ENCODE data around the gene ABCC1. TPM values are rescaled to one million over a fixed set of nuclear protein-coding genes. Genes with fewer than 3 reads are reported as not detected.

The ABCC1 gene
- total and polyA plus RNA-seq, 2 donors from 2014 or later, result 4.6 to 29.7 TPM

DNA sequence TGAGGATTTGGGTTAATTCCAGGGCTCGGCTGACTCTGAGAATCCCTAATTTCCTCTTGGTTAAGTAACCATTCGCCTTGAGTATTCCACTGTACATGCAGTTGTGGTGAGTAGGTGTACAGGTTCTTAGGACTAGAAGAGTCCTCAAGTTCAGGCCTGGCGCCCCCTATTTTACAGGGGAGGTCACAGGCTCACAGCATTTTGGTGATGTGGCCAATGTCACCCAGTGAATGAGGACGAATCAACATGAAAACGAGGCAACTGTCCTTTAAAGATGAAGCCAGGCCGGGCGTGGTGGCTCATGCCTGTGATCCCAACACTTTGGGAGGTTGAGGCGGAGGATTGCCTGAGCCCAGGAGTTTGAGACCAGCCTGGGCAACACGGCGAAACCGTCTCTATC, 218.5 kb downstream of the ABCC1 start:
- intact Hi-C loops (cut with DNase I), result no loop called here
- FAIRE-seq (no peak), DNase-seq (peak in 1 of 5 donors; percentile 37)

DNA sequence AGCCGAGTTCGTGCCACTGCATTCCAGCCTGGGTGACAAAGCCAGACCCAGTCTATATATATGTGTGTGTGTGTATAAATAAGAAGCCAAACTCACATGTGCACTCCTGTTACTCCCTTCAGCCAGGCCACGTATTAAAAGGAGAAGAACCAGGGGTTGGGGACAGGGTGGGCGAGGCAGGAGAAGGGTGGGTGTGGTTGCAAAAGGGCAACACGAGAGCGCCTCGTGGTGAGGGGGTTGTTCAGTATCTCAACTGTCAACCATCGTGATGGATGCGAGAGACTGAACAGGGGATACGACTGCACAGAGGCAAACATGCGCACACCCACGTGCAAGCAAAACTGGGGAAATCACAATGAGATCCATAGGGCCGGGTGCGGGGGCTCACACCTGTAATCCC, 219.0 kb downstream of the ABCC1 start:
- TF ChIP-seq, protein P1, sequence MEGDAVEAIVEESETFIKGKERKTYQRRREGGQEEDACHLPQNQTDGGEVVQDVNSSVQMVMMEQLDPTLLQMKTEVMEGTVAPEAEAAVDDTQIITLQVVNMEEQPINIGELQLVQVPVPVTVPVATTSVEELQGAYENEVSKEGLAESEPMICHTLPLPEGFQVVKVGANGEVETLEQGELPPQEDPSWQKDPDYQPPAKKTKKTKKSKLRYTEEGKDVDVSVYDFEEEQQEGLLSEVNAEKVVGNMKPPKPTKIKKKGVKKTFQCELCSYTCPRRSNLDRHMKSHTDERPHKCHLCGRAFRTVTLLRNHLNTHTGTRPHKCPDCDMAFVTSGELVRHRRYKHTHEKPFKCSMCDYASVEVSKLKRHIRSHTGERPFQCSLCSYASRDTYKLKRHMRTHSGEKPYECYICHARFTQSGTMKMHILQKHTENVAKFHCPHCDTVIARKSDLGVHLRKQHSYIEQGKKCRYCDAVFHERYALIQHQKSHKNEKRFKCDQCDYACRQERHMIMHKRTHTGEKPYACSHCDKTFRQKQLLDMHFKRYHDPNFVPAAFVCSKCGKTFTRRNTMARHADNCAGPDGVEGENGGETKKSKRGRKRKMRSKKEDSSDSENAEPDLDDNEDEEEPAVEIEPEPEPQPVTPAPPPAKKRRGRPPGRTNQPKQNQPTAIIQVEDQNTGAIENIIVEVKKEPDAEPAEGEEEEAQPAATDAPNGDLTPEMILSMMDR (IDR thresholded peaks at IDR 0.05; ENCODE audit: borderline replicate concordance, extremely low read depth, insufficient read depth), result no peak
- H3K36me3 ChIP-seq (ENCODE audit: control insufficient read depth in 2 of 3, insufficient read depth in 3 of 3, low read length in 3 of 3), result peaks cover 0 to 49% (median 16%) of the 10 kb centered on the region in 3 donors

More for the DNA sequence above, 218.5 kb downstream of the ABCC1 start:
- Histone ChIP-seq H3K27ac (ENCODE audit: low read depth in 2 of 2, low read length in 2 of 2) (no peak overlapping the region), H3K36me3 (ENCODE audit: control insufficient read depth in 2 of 3, insufficient read depth in 3 of 3, low read length in 3 of 3) (peaks cover 0 to 50% (median 17%) of the 10 kb centered on the region in 3 donors), H3K4me3 (ENCODE audit: low read length in 3 of 3) (no peak overlapping the region), H3K9ac (ENCODE audit: low read length in 3 of 3) (no peak overlapping the region), H3K9me3 (ENCODE audit: control insufficient read depth in 2 of 3, insufficient read depth in 1 of 3, low read length in 3 of 3) (no peaks in the 10 kb centered on the region), H3K27me3 (ENCODE audit: control insufficient read depth, insufficient read depth, low read length) (no peaks in the 10 kb centered on the region), H3K4me1 (ENCODE audit: control insufficient read depth in 2 of 3, insufficient read depth in 2 of 3, low read depth in 1 of 3, low read length in 3 of 3) (no peaks in the 10 kb centered on the region)
- TF ChIP-seq, protein P1 (IDR thresholded peaks at IDR 0.05; ENCODE audit: borderline replicate concordance, extremely low read depth, insufficient read depth), result no peak

GRCh38 chr16:16169615-16170014, 220.2 kb downstream of the ABCC1 start:
- intact Hi-C loops (cut with DNase I), result no loop called here
- Histone ChIP-seq H3K9me3 (ENCODE audit: control insufficient read depth in 2 of 3, insufficient read depth in 1 of 3, low read length in 3 of 3) (no peaks in the 10 kb centered on the region), H3K9ac (ENCODE audit: low read length in 3 of 3) (no peak overlapping the region), H3K4me3 (ENCODE audit: low read length in 3 of 3) (no peak overlapping the region), H3K27ac (ENCODE audit: low read depth in 2 of 2, low read length in 2 of 2) (no peak overlapping the region), H3K4me1 (ENCODE audit: control insufficient read depth in 2 of 3, insufficient read depth in 2 of 3, low read depth in 1 of 3, low read length in 3 of 3) (no peaks in the 10 kb centered on the region), H3K27me3 (ENCODE audit: control insufficient read depth, insufficient read depth, low read length) (no peaks in the 10 kb centered on the region), H3K36me3 (ENCODE audit: control insufficient read depth in 2 of 3, insufficient read depth in 3 of 3, low read length in 3 of 3) (peaks cover 0 to 42% (median 17%) of the 10 kb centered on the region in 3 donors)
- DNase-seq (peak in 1 of 5 donors; percentile 60), FAIRE-seq (no peak)
- TF ChIP-seq, protein P1 (IDR thresholded peaks at IDR 0.05; ENCODE audit: borderline replicate concordance, extremely low read depth, insufficient read depth), result no peak

More for the DNA sequence above, 219.0 kb downstream of the ABCC1 start:
- FAIRE-seq, result no peak
- Histone ChIP-seq H3K9ac (ENCODE audit: low read length in 3 of 3) (no peak overlapping the region), H3K27ac (ENCODE audit: low read depth in 2 of 2, low read length in 2 of 2) (no peak overlapping the region), H3K27me3 (ENCODE audit: control insufficient read depth, insufficient read depth, low read length) (no peaks in the 10 kb centered on the region), H3K4me3 (ENCODE audit: low read length in 3 of 3) (no peak overlapping the region), H3K9me3 (ENCODE audit: control insufficient read depth in 2 of 3, insufficient read depth in 1 of 3, low read length in 3 of 3) (no peaks in the 10 kb centered on the region), H3K4me1 (ENCODE audit: control insufficient read depth in 2 of 3, insufficient read depth in 2 of 3, low read depth in 1 of 3, low read length in 3 of 3) (no peaks in the 10 kb centered on the region)
- peak in 1 of 5 donors; percentile 52 for DNase-seq
- intact Hi-C loops (cut with DNase I), result no loop called here

Data from kidney (tissue), 14 donors.